Superior temporal gyrus (tissue), 1 donor: ENCODE results near the gene PLD2.

Experiments used
- DNase-seq: peaks from one replicate; pipeline ENCODE4 v3.0.0-alpha.2; 2016; ENCODE audit errors: extremely low spot score

The PLD2 gene

GRCh38 chr17:4806777-4807604 lies at the start of gene PLD2:
TSS of gene PLD2 (plus strand) at chr17:4807152. CDS start at chr17:4807773, 621 bp downstream.
- DNase-seq = peak; percentile 66

GRCh38 chr17:4759776-4760236 lies 47.1 kb upstream of the PLD2 start:
- DNase-seq = no peak

GRCh38 chr17:4764595-4764994 lies 42.4 kb upstream of the PLD2 start:
- DNase-seq = no peak

GRCh38 chr17:4766201-4766600 lies 40.8 kb upstream of the PLD2 start:
- DNase-seq = no peak

GRCh38 chr17:4766723-4767122 lies 40.2 kb upstream of the PLD2 start:
- DNase-seq = no peak

GRCh38 chr17:4768298-4768697 lies 38.7 kb upstream of the PLD2 start:
- DNase-seq = no peak

- DNase-seq = no peak
Measured at GRCh38 chr17:4769628-4770027, 37.3 kb upstream of the PLD2 start.

- no peak for DNase-seq
Measured at GRCh38 chr17:4771519-4772234, 35.3 kb upstream of the PLD2 start, which contains the start of gene TM4SF5. TSS of gene TM4SF5 (plus strand) at chr17:4771886. CDS start at chr17:4771923, 37 bp downstream.

GRCh38 chr17:4772235-4772613 lies 34.7 kb upstream of the PLD2 start:
- no peak for DNase-seq

- no peak for DNase-seq
Measured at GRCh38 chr17:4777969-4778760, 28.8 kb upstream of the PLD2 start.

- no peak for DNase-seq
Measured at GRCh38 chr17:4780325-4780955, 26.5 kb upstream of the PLD2 start.

GRCh38 chr17:4782652-4783051 lies 24.3 kb upstream of the PLD2 start:
- DNase-seq = no peak

GRCh38 chr17:4785311-4786105 lies 21.4 kb upstream of the PLD2 start:
- no peak for DNase-seq

GRCh38 chr17:4786106-4786511 lies 20.8 kb upstream of the PLD2 start, which contains the start of gene VMO1:
TSS of gene VMO1 (minus strand) at chr17:4786364. CDS start at chr17:4786352, 12 bp downstream.
- DNase-seq = no peak

- DNase-seq = peak; percentile 37
Measured at GRCh38 chr17:4786516-4786915, 20.4 kb upstream of the PLD2 start.

- no peak for DNase-seq
Measured at GRCh38 chr17:4788159-4788806, 18.7 kb upstream of the PLD2 start.

GRCh38 chr17:4788807-4789700 lies 17.9 kb upstream of the PLD2 start, which contains the start of gene GLTPD2:
TSS of gene GLTPD2 (plus strand) at chr17:4788964. CDS start at chr17:4789012, 48 bp downstream.
- DNase-seq = no peak

GRCh38 chr17:4789701-4789950 lies 17.3 kb upstream of the PLD2 start:
- peak; percentile 29 for DNase-seq
